Psoas muscle (tissue), 8 donors: ENCODE data around the gene PAFAH2. TPM values are rescaled to one million over a fixed set of nuclear protein-coding genes. Genes with fewer than 3 reads are reported as not detected.

Experiments
- ATAC-seq, 4 donors: fragments of 200-7000 bp; cut with Tn5 transposase; one replicate each; pipeline ENCODE4 v1.9.1; 2020; ENCODE audit warnings: moderate library complexity in 3 of 4, mild to moderate bottlenecking in 2 of 4
- DNase-seq, 2 donors: peaks; one replicate each; pipeline ENCODE4 v3.0.0-alpha.2; 2020
- H3K27ac ChIP-seq: fragments of 200-600 bp; one replicate; pipeline ENCODE4 v1.8.0; 2022
- H3K27me3 ChIP-seq, 3 donors: fragments of 200-600 bp in 1 of 3; one replicate each; pipeline versions ENCODE4 v1.6.1 to v1.8.0; 2013 to 2022; ENCODE audit warnings: low read length in 2 of 3, mild to moderate bottlenecking in 2 of 3, moderate library complexity in 1 of 3; ENCODE audit not compliant: insufficient read depth in 3 of 3
- H3K36me3 ChIP-seq, 2 donors: fragments of 200-600 bp in 1 of 2; one replicate each; pipeline versions ENCODE4 v1.6.1 to v1.8.0; 2013 to 2022; ENCODE audit warnings: low read depth in 1 of 2, mild to moderate bottlenecking in 1 of 2, moderate library complexity in 1 of 2; ENCODE audit not compliant: insufficient read depth in 1 of 2
- H3K4me1 ChIP-seq: fragments of 200-600 bp; one replicate; pipeline ENCODE4 v1.8.0; 2022
- H3K4me3 ChIP-seq: fragments of 200-600 bp; one replicate; pipeline ENCODE4 v1.8.0; 2022; ENCODE audit warnings: mild to moderate bottlenecking
- H3K9me3 ChIP-seq: fragments of 200-600 bp; one replicate; pipeline ENCODE4 v1.8.0; 2022
- CTCF ChIP-seq: fragments of 200-600 bp; IDR thresholded peaks from one replicate; pipeline ENCODE4 v1.8.0; 2022; ENCODE audit warnings: antibody characterized with exemption
- WGBS, 3 donors: extraction: QIAGEN DNeasy Blood & Tissue Kit; methylation state at CpG; one replicate each; pipeline versions ENCODE4 v1.1.6 to v1.1.7; 2013; 5-methylcytosine and 5-hydroxymethylcytosine counted together
- intact Hi-C, 2 donors: fragments of 100-400 bp; cut with DNase I; formaldehyde crosslinking; loops; one replicate each; pipeline versions ENCODE4 v1.11.0 to v1.14.2; 2022
- polyA plus RNA-seq, 3 donors: library from polyadenylated mRNA; stranded (reverse); fragments of 200-250 nt; gene quantifications; one replicate each; pipeline ENCODE4 v1.2.3, GENCODE V29; 2013
- total RNA-seq, 4 donors: library from RNA; stranded (reverse); fragmentation: NEBNext Ultra II Directional in 2 of 4; extraction: Animal tissue kit (Norgen Biotek cat#: 25700) in 2 of 4; gene quantifications; one replicate each; pipeline versions ENCODE4 v1.2.1 to v1.2.4, GENCODE V29; 2021 to 2023
- donor health status: healthy with polysubstance abuse.
- donor health status: DM: no; HTN: no; CAD: no; lungs with moderate emphysema.
- donor health status: Bipolar disorder and iron deficiency.
- donor health status: healthy.
- donor health status: DM: yes; HTN: yes; CAD: no.
- donor health status: DM: no; HTN: no; CAD: no.
- donor health status: DM: no; HTN: no; CAD: no.
- donor health status: DM: yes; HTN: yes; CAD: no.

Gene PAFAH2
- total and polyA plus RNA-seq, 7 donors, result 5.1 to 30.1 (median 11.3) TPM

- H3K4me1 ChIP-seq, result peaks cover 45% of the 10 kb centered on the region
- 32 to 43% (median 33%) methylated on average over 6 of the region's 6 CpGs for WGBS, 3 donors
- intact Hi-C loops, result no loop called here
- ATAC-seq (peak in 2 of 4 donors; percentile 3 to 4), DNase-seq (no peak)
- no peaks in the 10 kb centered on the region for H3K27me3 ChIP-seq
- TF ChIP-seq CTCF, result no peak
- H3K36me3 ChIP-seq, result no peaks in the 10 kb centered on the region
- H3K4me3 ChIP-seq, result no peak overlapping the region
- peak overlapping the region; percentile 73 for H3K27ac ChIP-seq
- no peaks in the 10 kb centered on the region for H3K9me3 ChIP-seq
Measured at GRCh38 chr1:26020941-26021646, 23.2 kb upstream of the PAFAH2 start.

GRCh38 chr1:26020330-26020768 is 22.5 kb upstream of the PAFAH2 start:
- Histone ChIP-seq H3K36me3 (peaks cover 0 to 3% of the 10 kb centered on the region in 2 donors), H3K9me3 (no peaks in the 10 kb centered on the region), H3K27ac (peak overlapping the region; percentile 73), H3K27me3 (no peaks in the 10 kb centered on the region), H3K4me1 (peaks cover 45% of the 10 kb centered on the region), H3K4me3 (no peak overlapping the region)
- intact Hi-C loops, result no loop called here
- peak in 3 of 4 donors; percentile 10 to 18 (median 14) for ATAC-seq
- DNase-seq, result no peak
- TF ChIP-seq CTCF, result no peak
- 24 to 28% (median 27%) methylated on average over 6 of the region's 6 CpGs for WGBS, 3 donors

- intact Hi-C loops, result no loop called here
- no peak overlapping the region for H3K4me3 ChIP-seq
- DNase-seq (no peak), ATAC-seq (no peak)
- no peaks in the 10 kb centered on the region for H3K27me3 ChIP-seq
- WGBS, 3 donors, result 52% methylated on average over 8 of the region's 8 CpGs
- peaks cover 42% of the 10 kb centered on the region for H3K4me1 ChIP-seq
- H3K9me3 ChIP-seq, result no peaks in the 10 kb centered on the region
- H3K36me3 ChIP-seq, result peaks cover 0 to 6% of the 10 kb centered on the region in 2 donors
- peak overlapping the region; percentile 73 for H3K27ac ChIP-seq
- no peak for TF ChIP-seq CTCF
Measured at GRCh38 chr1:26019641-26020315, 21.9 kb upstream of the PAFAH2 start.

- 21 to 29% (median 23%) methylated on average over 6 of the region's 6 CpGs for WGBS, 3 donors
- DNase-seq (no peak), ATAC-seq (peak in 1 of 4 donors; percentile 10)
- TF ChIP-seq CTCF, result no peak
- intact Hi-C loops, result no loop called here
- Histone ChIP-seq H3K4me1 (peaks cover 34% of the 10 kb centered on the region), H3K4me3 (no peak overlapping the region), H3K9me3 (no peaks in the 10 kb centered on the region), H3K36me3 (peaks cover 0 to 6% of the 10 kb centered on the region in 2 donors), H3K27me3 (no peaks in the 10 kb centered on the region), H3K27ac (peak overlapping the region; percentile 46)
Measured at GRCh38 chr1:26017606-26018005, 19.7 kb upstream of the PAFAH2 start.
